ENCODE data around the gene NPHP4. TPM values are rescaled to one million over a fixed set of nuclear protein-coding genes. Genes with fewer than 3 reads are reported as not detected.

NPHP4 gene
- total and polyA plus RNA-seq, 9 of the 15 experiments (the other 6 are each of a cell fraction or from before 2014, with no cell fraction given): 0.52 to 26.2 (median 6.7) TPM

GRCh38 chr1:5947071-5947821, 45.0 kb downstream of the NPHP4 start:
- Histone ChIP-seq H2AFZ (ENCODE audit: low read depth, low read length) (no peak overlapping the region), H3K4me1 (replicated peaks in 1 of 2; ENCODE audit: control insufficient read depth in 2 of 2, insufficient read depth in 2 of 2, low read length in 2 of 2) (peaks cover 7 to 15% of the 10 kb centered on the region in 2 experiments; a peak in 4 of 5 replicates), H3K4me3 (no peak overlapping the region), H4K20me1 (replicated peaks; ENCODE audit: control insufficient read depth, insufficient read depth, low read length) (no peaks in the 10 kb centered on the region), H3K9me3 (replicated peaks; ENCODE audit: control insufficient read depth, insufficient read depth, low read depth, low read length) (no peaks in the 10 kb centered on the region), H3K79me2 (ENCODE audit: control insufficient read depth, insufficient read depth, low read length) (no peaks in the 10 kb centered on the region), H3K9me1 (ENCODE audit: control insufficient read depth, insufficient read depth, low read length) (peaks cover 6% of the 10 kb centered on the region), H3K36me3 (ENCODE audit: control insufficient read depth, insufficient read depth, low read length) (peaks cover 38% of the 10 kb centered on the region; the same call in 2 of the 3 replicates), H3K27me3 (ENCODE audit: control insufficient read depth in 2 of 2, insufficient read depth in 2 of 2, low read length in 2 of 2) (no peaks in the 10 kb centered on the region), H3K9ac (ENCODE audit: insufficient read depth in 1 of 2, low read depth in 2 of 2, low read length in 2 of 2) (0 out of 4 replicates have a peak overlapping the region, but pooled peaks of 1 of the 2 experiments have one; percentile 17), H3K27ac (ENCODE audit: extremely low read depth, low read depth, low read length) (no peak overlapping the region), H3K4me2 (ENCODE audit: insufficient read depth, low read length) (no peak overlapping the region)
- WGBS (ENCODE audit: insufficient coverage, low coverage, missing lambda C conversion rate): 81% methylated on average over 22 of the region's 22 CpGs
- no peak for DNase-seq (ENCODE audit: extremely low read depth in 1 of 4, low spot score in 3 of 4)
- no peak for TF ChIP-seq ETS1 (conservative IDR thresholded peaks at IDR 0.05; ENCODE audit: control insufficient read depth, low read depth, low read length)
- TF ChIP-seq ZNF76 (CRISPR knock-in tag; IDR thresholded peaks at IDR 0.05; ENCODE audit: borderline replicate concordance): no peak
- TF ChIP-seq ZKSCAN3 (CRISPR knock-in tag; IDR thresholded peaks at IDR 0.05): no peak
- TF ChIP-seq RFX1 (IDR thresholded peaks at IDR 0.05): no peak
- TF ChIP-seq TCF7L2 (IDR thresholded peaks at IDR 0.05; ENCODE audit: low read depth, low read length): no peak
- TF ChIP-seq, protein P1, sequence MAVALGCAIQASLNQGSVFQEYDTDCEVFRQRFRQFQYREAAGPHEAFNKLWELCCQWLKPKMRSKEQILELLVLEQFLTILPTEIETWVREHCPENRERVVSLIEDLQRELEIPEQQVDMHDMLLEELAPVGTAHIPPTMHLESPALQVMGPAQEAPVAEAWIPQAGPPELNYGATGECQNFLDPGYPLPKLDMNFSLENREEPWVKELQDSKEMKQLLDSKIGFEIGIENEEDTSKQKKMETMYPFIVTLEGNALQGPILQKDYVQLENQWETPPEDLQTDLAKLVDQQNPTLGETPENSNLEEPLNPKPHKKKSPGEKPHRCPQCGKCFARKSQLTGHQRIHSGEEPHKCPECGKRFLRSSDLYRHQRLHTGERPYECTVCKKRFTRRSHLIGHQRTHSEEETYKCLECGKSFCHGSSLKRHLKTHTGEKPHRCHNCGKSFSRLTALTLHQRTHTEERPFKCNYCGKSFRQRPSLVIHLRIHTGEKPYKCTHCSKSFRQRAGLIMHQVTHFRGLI (CRISPR knock-in tag; IDR thresholded peaks at IDR 0.05): no peak
- no peak for TF ChIP-seq U2AF2 (optimal IDR thresholded peaks at IDR 0.05; ENCODE audit: low read depth, low read length)
- TF ChIP-seq ZKSCAN1 (IDR thresholded peaks at IDR 0.05; ENCODE audit: low read depth, low read length): no peak
- intact Hi-C loops (cut with micrococcal nuclease) (no loop called here), in situ Hi-C loops (cut with MboI) (no loop called here)
- ChIA-PET POLR2A (interaction anchor here (0.5 to 0.9 kb wide), 2 partner anchors 9 to 439 kb away, joined by 3 read pairs; no protein-coding TSS in a partner anchor), CTCF (ENCODE audit: low intra/inter-chr PET ratio) (no interaction called here)
- FAIRE-seq: no peak
- BruUV-seq (replicated peaks): no TSS peak
- no peak for ATAC-seq
